GM23338 (cell line): ENCODE data around the gene GSAP. TPM values are rescaled to one million over a fixed set of nuclear protein-coding genes. Genes with fewer than 3 reads are reported as not detected.

Source experiments
- ATAC-seq: fragments of 200-7000 bp; cut with Tn5 transposase; 3 replicates; pipeline ENCODE4 v1.9.1; 2020
- DNase-seq: peaks from one replicate; pipeline ENCODE4 v3.0.0-alpha.2; 2015; ENCODE audit warnings: low spot score
- H2AFZ ChIP-seq: fragments of 200-600 bp; sonication (generic); 2 replicates; pipeline ENCODE4 v1.8.0; 2016; ENCODE audit warnings: antibody characterized with exemption, mild to moderate bottlenecking, moderate library complexity
- H3F3A ChIP-seq: fragments of 200-600 bp; sonication (generic); replicated peaks from 2 replicates; pipeline ENCODE4 v1.8.0; 2017; ENCODE audit warnings: antibody characterized with exemption, mixed run types, low read depth
- H3K27ac ChIP-seq: fragments of 200-600 bp; sonication (generic); 2 replicates; pipeline ENCODE4 v1.6.1; 2016; ENCODE audit warnings: low read depth
- H3K27me3 ChIP-seq: fragments of 200-600 bp; sonication (generic); 2 replicates; pipeline ENCODE4 v1.8.0; 2016; ENCODE audit warnings: mild to moderate bottlenecking, mixed run types, moderate library complexity; ENCODE audit not compliant: insufficient read depth
- H3K36me3 ChIP-seq: fragments of 200-600 bp; sonication (generic); 2 replicates; pipeline ENCODE4 v1.8.0; 2016; ENCODE audit warnings: mild to moderate bottlenecking; ENCODE audit not compliant: insufficient read depth
- H3K4me1 ChIP-seq: fragments of 200-600 bp; sonication (generic); 2 replicates; pipeline ENCODE4 v1.8.0; 2016; ENCODE audit warnings: mild to moderate bottlenecking, moderate library complexity; ENCODE audit not compliant: insufficient read depth
- H3K4me2 ChIP-seq: fragments of 200-600 bp; sonication (generic); 2 replicates; pipeline ENCODE4 v1.7.1; 2017; ENCODE audit warnings: mixed run types
- H3K4me3 ChIP-seq: fragments of 200-600 bp; sonication (generic); 2 replicates; pipeline ENCODE4 v1.6.1; 2016; ENCODE audit warnings: mixed run types
- H3K79me2 ChIP-seq: fragments of 200-600 bp; sonication (generic); replicated peaks from 2 replicates; pipeline ENCODE4 v1.8.0; 2017; ENCODE audit warnings: mild to moderate bottlenecking; ENCODE audit not compliant: insufficient read depth
- H3K9me2 ChIP-seq: fragments of 200-600 bp; sonication (generic); 2 replicates; pipeline ENCODE4 v1.8.0; 2017; ENCODE audit not compliant: insufficient read depth
- H4K20me1 ChIP-seq: fragments of 200-600 bp; sonication (generic); replicated peaks from 2 replicates; pipeline ENCODE4 v1.8.0; 2017; ENCODE audit warnings: mild to moderate bottlenecking; ENCODE audit not compliant: insufficient read depth
- H3K27ac Mint-ChIP-seq: 2 replicates; pipeline ENCODE4 v1.8.0; 2020; ENCODE audit warnings: inconsistent platforms, mild to moderate bottlenecking, moderate library complexity, mixed read lengths
- H3K27me3 Mint-ChIP-seq: 3 replicates; pipeline ENCODE4 v1.8.0; 2022; ENCODE audit warnings: low read depth, mild to moderate bottlenecking, moderate library complexity, mixed read lengths, inconsistent platforms; ENCODE audit not compliant: insufficient read depth, poor library complexity
- H3K36me3 Mint-ChIP-seq: 3 replicates; pipeline ENCODE4 v1.8.0; 2021; ENCODE audit warnings: low read depth, mild to moderate bottlenecking, inconsistent platforms, moderate library complexity, mixed read lengths
- H3K4me1 Mint-ChIP-seq: 3 replicates; pipeline ENCODE4 v1.8.0; 2020; ENCODE audit warnings: mild to moderate bottlenecking, inconsistent platforms, mixed read lengths
- H3K4me3 Mint-ChIP-seq: 3 replicates; pipeline ENCODE4 v1.8.0; 2021; ENCODE audit warnings: moderate library complexity, mild to moderate bottlenecking, inconsistent platforms, mixed read lengths
- H3K9me3 Mint-ChIP-seq: 3 replicates; pipeline ENCODE4 v1.8.0; 2020; ENCODE audit warnings: moderate library complexity, mild to moderate bottlenecking, inconsistent platforms, mixed read lengths
- CREB1 ChIP-seq: fragments of 250-450 bp; sonication (Bioruptor Pico); IDR thresholded peaks from 2 replicates; pipeline ENCODE4 v1.5.0; 2020; ENCODE audit warnings: low read depth, mild to moderate bottlenecking, moderate library complexity
- ETS1 ChIP-seq: IDR thresholded peaks from 2 replicates; pipeline ENCODE4 v1.6.1; 2016; ENCODE audit warnings: antibody characterized with exemption
- NANOG ChIP-seq: IDR thresholded peaks from 2 replicates; pipeline ENCODE4 v1.6.1; 2016; ENCODE audit warnings: antibody characterized with exemption, borderline replicate concordance
- STAT1 ChIP-seq: IDR thresholded peaks from one replicate; pipeline ENCODE4 v1.6.1; 2016; ENCODE audit warnings: antibody characterized with exemption; ENCODE audit not compliant: unreplicated experiment
- ZNF331 ChIP-seq: fragments of 250-450 bp; sonication (Bioruptor Pico); IDR thresholded peaks from 2 replicates; pipeline ENCODE4 v1.5.0; 2020; ENCODE audit warnings: low read depth, mild to moderate bottlenecking, moderate library complexity
- ZNF462 ChIP-seq: fragments of 250-450 bp; sonication (Bioruptor Pico); IDR thresholded peaks from 2 replicates; pipeline ENCODE4 v1.5.0; 2020; ENCODE audit warnings: mild to moderate bottlenecking, moderate library complexity
- polyA plus RNA-seq: library from polyadenylated mRNA; unstranded; fragments of >200 nt; fragmentation: Nextera tagmentation; extraction: Ambion mirVana; gene quantifications from 2 replicates; pipeline ENCODE4 v1.2.1, GENCODE V29; 2016
- total RNA-seq: library from RNA; depleted of rRNA; stranded (reverse); fragments of >200 nt; shearing (Covaris generic); gene quantifications from 2 replicates; pipeline ENCODE4 v1.2.3, GENCODE V29; 2014
- TF ChIP-seq, protein P1 (sequence below), 2 experiments: fragments of 200-600 bp in 1 of 2; sonication (generic) in 1 of 2; conservative IDR thresholded peaks; 2 replicates each; pipeline versions ENCODE4 v1.5.1 to v1.6.1; 2016 to 2017; ENCODE audit warnings: antibody characterized with exemption in 2 of 2, low read depth in 2 of 2, mild to moderate bottlenecking in 2 of 2, moderate library complexity in 1 of 2

Gene GSAP
- total and polyA plus RNA-seq, 2 experiments from 2014 or later = 0.63 to 1.1 TPM

DNA sequence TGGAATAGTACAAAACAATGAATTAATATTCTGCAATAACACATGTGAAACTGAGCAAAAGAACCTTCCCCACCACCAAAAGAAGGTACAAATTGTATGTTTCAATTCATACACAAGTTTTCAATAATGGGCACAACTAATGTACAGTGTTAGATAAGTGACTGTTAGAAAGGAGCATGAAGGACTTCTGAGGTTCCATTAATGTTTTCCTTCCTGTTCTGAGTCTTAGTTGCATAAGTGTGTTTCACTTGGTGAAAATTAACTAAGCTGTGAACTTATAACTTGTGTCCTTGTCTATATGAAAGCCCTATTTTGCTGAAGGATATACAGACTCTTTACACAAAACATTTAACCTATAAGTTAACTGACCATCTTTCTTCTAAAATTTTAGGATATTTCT, 8.2 kb downstream of the GSAP start (continued):
- no peak for TF ChIP-seq ZNF462
- TF ChIP-seq NANOG = no peak

- H3K36me3 ChIP-seq = no peaks in the 10 kb centered on the region
- no peaks in the 10 kb centered on the region for H3K27me3 ChIP-seq
- H3K79me2 ChIP-seq = no peaks in the 10 kb centered on the region
- no peaks in the 10 kb centered on the region for H3K9me2 ChIP-seq
- H3K4me3 Mint-ChIP-seq = no peak overlapping the region
- H4K20me1 ChIP-seq = no peaks in the 10 kb centered on the region
- H3K27me3 Mint-ChIP-seq = peaks cover 2% of the 10 kb centered on the region
- H3K9me3 Mint-ChIP-seq = no peaks in the 10 kb centered on the region
- no peak overlapping the region for H3K4me2 ChIP-seq
- H3K4me1 ChIP-seq = peaks cover 11% of the 10 kb centered on the region
- no peak overlapping the region for H3K4me3 ChIP-seq
- H3K27ac Mint-ChIP-seq = no peak overlapping the region
- H3F3A ChIP-seq = no peaks in the 10 kb centered on the region
- H3K36me3 Mint-ChIP-seq = no peaks in the 10 kb centered on the region
- peaks cover 11% of the 10 kb centered on the region for H3K4me1 Mint-ChIP-seq
- ATAC-seq (no peak), DNase-seq (no peak)
- H3K27ac ChIP-seq = no peak overlapping the region
- H2AFZ ChIP-seq = peak overlapping the region; percentile 60; the same call in 1 of the 2 replicates
- TF ChIP-seq ZNF331 = no peak
- TF ChIP-seq, protein P1, sequence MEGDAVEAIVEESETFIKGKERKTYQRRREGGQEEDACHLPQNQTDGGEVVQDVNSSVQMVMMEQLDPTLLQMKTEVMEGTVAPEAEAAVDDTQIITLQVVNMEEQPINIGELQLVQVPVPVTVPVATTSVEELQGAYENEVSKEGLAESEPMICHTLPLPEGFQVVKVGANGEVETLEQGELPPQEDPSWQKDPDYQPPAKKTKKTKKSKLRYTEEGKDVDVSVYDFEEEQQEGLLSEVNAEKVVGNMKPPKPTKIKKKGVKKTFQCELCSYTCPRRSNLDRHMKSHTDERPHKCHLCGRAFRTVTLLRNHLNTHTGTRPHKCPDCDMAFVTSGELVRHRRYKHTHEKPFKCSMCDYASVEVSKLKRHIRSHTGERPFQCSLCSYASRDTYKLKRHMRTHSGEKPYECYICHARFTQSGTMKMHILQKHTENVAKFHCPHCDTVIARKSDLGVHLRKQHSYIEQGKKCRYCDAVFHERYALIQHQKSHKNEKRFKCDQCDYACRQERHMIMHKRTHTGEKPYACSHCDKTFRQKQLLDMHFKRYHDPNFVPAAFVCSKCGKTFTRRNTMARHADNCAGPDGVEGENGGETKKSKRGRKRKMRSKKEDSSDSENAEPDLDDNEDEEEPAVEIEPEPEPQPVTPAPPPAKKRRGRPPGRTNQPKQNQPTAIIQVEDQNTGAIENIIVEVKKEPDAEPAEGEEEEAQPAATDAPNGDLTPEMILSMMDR (conservative IDR thresholded peaks at IDR 0.05; ENCODE audit: low read depth in 2 of 2) = no peak
- TF ChIP-seq ETS1 = no peak
- TF ChIP-seq ZNF462 = no peak
- no peak for TF ChIP-seq CREB1 (CRISPR knock-in tag)
- TF ChIP-seq STAT1 = no peak
- TF ChIP-seq NANOG = no peak
These were observed 9.7 kb downstream of the GSAP start for GRCh38 chr7:77406421-77406820.
